ENCODE measurements around the gene PCDH15. TPM values are rescaled to one million over a fixed set of nuclear protein-coding genes. Genes with fewer than 3 reads are reported as not detected.

Gene PCDH15
- total and polyA plus RNA-seq, 2 experiments from 2014 or later, result 0.29 to 0.66 TPM

- no peak overlapping the region for H3K4me3 Mint-ChIP-seq
- no peak for DNase-seq (ENCODE audit: low spot score)
- Histone ChIP-seq H3K27ac (ENCODE audit: low read depth) (no peak overlapping the region), H3K4me3 (no peak overlapping the region), H3K4me1 (ENCODE audit: insufficient read depth) (no peaks in the 10 kb centered on the region), H3K27me3 (ENCODE audit: insufficient read depth) (no peaks in the 10 kb centered on the region), H3K9me2 (ENCODE audit: insufficient read depth) (peaks cover 5% of the 10 kb centered on the region; the same call in 1 of the 2 replicates), H3F3A (replicated peaks; ENCODE audit: low read depth) (no peaks in the 10 kb centered on the region), H3K79me2 (replicated peaks; ENCODE audit: insufficient read depth) (no peaks in the 10 kb centered on the region), H3K4me2 (no peak overlapping the region), H4K20me1 (replicated peaks; ENCODE audit: insufficient read depth) (no peaks in the 10 kb centered on the region), H3K36me3 (ENCODE audit: insufficient read depth) (no peaks in the 10 kb centered on the region), H2AFZ (no peak overlapping the region)
- peaks cover 5% of the 10 kb centered on the region; the same call in 2 of the 3 replicates for H3K36me3 Mint-ChIP-seq (ENCODE audit: low read depth)
- peaks cover 6% of the 10 kb centered on the region for H3K27me3 Mint-ChIP-seq (ENCODE audit: insufficient read depth, low read depth, poor library complexity)
- 0 out of 3 replicates have a peak, but pooled peaks cover 3% of the 10 kb centered on the region for H3K9me3 Mint-ChIP-seq
- TF ChIP-seq NANOG (IDR thresholded peaks at IDR 0.05; ENCODE audit: borderline replicate concordance) (no peak), ZNF331 (CRISPR knock-in tag; IDR thresholded peaks at IDR 0.05; ENCODE audit: low read depth) (no peak)
- H3K27ac Mint-ChIP-seq, result no peak overlapping the region
- no peaks in the 10 kb centered on the region for H3K4me1 Mint-ChIP-seq
- ATAC-seq, result no peak
These were observed 791.4 kb downstream of the PCDH15 start for GRCh38 chr10:54009672-54010071.

GRCh38 chr10:54002077-54002476 is 799.0 kb downstream of the PCDH15 start:
- Histone ChIP-seq H3K79me2 (replicated peaks; ENCODE audit: insufficient read depth) (no peaks in the 10 kb centered on the region), H3K27me3 (ENCODE audit: insufficient read depth) (no peaks in the 10 kb centered on the region), H3F3A (replicated peaks; ENCODE audit: low read depth) (no peaks in the 10 kb centered on the region), H4K20me1 (replicated peaks; ENCODE audit: insufficient read depth) (no peaks in the 10 kb centered on the region), H3K27ac (ENCODE audit: low read depth) (no peak overlapping the region), H3K4me1 (ENCODE audit: insufficient read depth) (no peaks in the 10 kb centered on the region), H3K4me2 (no peak overlapping the region), H3K4me3 (no peak overlapping the region), H3K9me2 (ENCODE audit: insufficient read depth) (no peaks in the 10 kb centered on the region), H2AFZ (no peak overlapping the region), H3K36me3 (ENCODE audit: insufficient read depth) (no peaks in the 10 kb centered on the region)
- no peak overlapping the region for H3K27ac Mint-ChIP-seq
- H3K4me3 Mint-ChIP-seq, result no peak overlapping the region
- DNase-seq (ENCODE audit: low spot score) (no peak), ATAC-seq (no peak)
- no peaks in the 10 kb centered on the region for H3K4me1 Mint-ChIP-seq
- H3K36me3 Mint-ChIP-seq (ENCODE audit: low read depth), result no peaks in the 10 kb centered on the region
- no peaks in the 10 kb centered on the region for H3K9me3 Mint-ChIP-seq
- no peaks in the 10 kb centered on the region for H3K27me3 Mint-ChIP-seq (ENCODE audit: insufficient read depth, low read depth, poor library complexity)
- no peak for TF ChIP-seq STAT1 (IDR thresholded peaks at IDR 0.05; ENCODE audit: unreplicated experiment)
- peak; percentile 54 for TF ChIP-seq REST (IDR thresholded peaks at IDR 0.05; ENCODE audit: unreplicated experiment)

- no peaks in the 10 kb centered on the region for H3K4me1 Mint-ChIP-seq
- no peaks in the 10 kb centered on the region for H3K4me1 ChIP-seq (ENCODE audit: insufficient read depth)
- H3K27me3 Mint-ChIP-seq (ENCODE audit: insufficient read depth, low read depth, poor library complexity), result no peaks in the 10 kb centered on the region
- no peak overlapping the region for H3K27ac ChIP-seq (ENCODE audit: low read depth)
- no peaks in the 10 kb centered on the region for H3K27me3 ChIP-seq (ENCODE audit: insufficient read depth)
- no peaks in the 10 kb centered on the region for H3K9me3 Mint-ChIP-seq
- H2AFZ ChIP-seq, result no peak overlapping the region
- no peaks in the 10 kb centered on the region for H4K20me1 ChIP-seq (replicated peaks; ENCODE audit: insufficient read depth)
- H3K4me3 ChIP-seq, result no peak overlapping the region
- H3F3A ChIP-seq (replicated peaks; ENCODE audit: low read depth), result no peaks in the 10 kb centered on the region
- H3K36me3 ChIP-seq (ENCODE audit: insufficient read depth), result no peaks in the 10 kb centered on the region
- no peak overlapping the region for H3K4me2 ChIP-seq
- no peaks in the 10 kb centered on the region for H3K9me2 ChIP-seq (ENCODE audit: insufficient read depth)
- TF ChIP-seq REST (IDR thresholded peaks at IDR 0.05; ENCODE audit: unreplicated experiment) (no peak), CTCF (conservative IDR thresholded peaks at IDR 0.05; ENCODE audit: low read depth in 2 of 2) (peak; percentile 39 to 62; a peak in 3 of 4 replicates)
- H3K79me2 ChIP-seq (replicated peaks; ENCODE audit: insufficient read depth), result no peaks in the 10 kb centered on the region
- H3K4me3 Mint-ChIP-seq, result no peak overlapping the region
- peak; percentile 33 for DNase-seq (ENCODE audit: low spot score)
- H3K27ac Mint-ChIP-seq, result no peak overlapping the region
- H3K36me3 Mint-ChIP-seq (ENCODE audit: low read depth), result no peaks in the 10 kb centered on the region
- no peak; the same call in 2 of the 3 replicates for ATAC-seq
These were observed 803.1 kb downstream of the PCDH15 start for GRCh38 chr10:53997953-53998352.
